Erythroblast (primary cell): ENCODE measurements around the gene LMO4.

Experiments
- GATA1 ChIP-seq: IDR thresholded peaks from 2 replicates; pipeline ENCODE4 v1.6.1; 2011; ENCODE audit warnings: low read depth, mild to moderate bottlenecking, control low read depth, low read length, moderate library complexity
- POLR2A ChIP-seq: IDR thresholded peaks from 2 replicates; pipeline ENCODE4 v1.6.1; 2011; ENCODE audit warnings: mild to moderate bottlenecking, low read length

DNA sequence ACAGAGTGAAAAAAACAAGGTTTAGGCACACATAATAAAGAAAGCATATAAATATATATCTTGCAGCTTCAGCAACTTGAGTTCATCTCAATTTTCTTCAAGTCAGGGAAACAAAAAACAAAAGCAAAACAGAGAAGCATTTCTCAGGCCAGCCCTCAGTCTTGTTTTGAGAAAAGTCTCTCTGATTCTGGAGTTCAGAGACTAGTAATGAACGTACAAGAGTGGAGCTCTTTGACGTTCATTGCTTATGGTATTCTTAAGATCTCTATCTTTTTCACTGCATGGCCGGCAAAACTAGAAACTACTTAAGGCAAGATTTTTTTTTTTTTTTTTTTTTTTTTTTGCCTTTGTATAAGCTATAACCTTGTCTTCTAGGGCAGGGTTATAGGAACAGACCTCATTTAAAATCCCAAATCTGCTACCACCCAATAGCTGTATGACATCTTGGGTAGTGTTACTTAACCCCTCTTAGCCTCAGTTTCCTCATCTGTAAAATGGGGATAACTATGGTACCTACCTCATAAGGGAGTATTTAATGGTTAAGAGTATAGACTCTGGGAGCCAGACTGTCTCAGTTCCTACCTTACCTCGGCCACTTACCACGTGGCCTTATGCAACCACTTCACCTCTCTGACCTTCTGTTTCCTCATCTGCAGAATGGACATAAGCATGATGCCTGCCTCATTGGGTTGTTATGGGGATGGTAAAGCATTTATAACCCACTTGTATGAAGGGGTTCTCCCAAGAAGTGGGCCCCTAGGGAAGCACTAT lies 33.6 kb downstream of the LMO4 start:
- no peak for TF ChIP-seq POLR2A
- no peak for TF ChIP-seq GATA1
